K562 (cell line): ENCODE measurements around the gene UBE2G2. TPM values are rescaled to one million over a fixed set of nuclear protein-coding genes. Genes with fewer than 3 reads are reported as not detected.

ENCODE experiments used
- ATAC-seq: fragments of 200-7000 bp; cut with Tn5 transposase; 3 replicates; pipeline ENCODE4 v1.9.1; 2020; ENCODE audit warnings: moderate library complexity
- BruUV-seq: library from RNA; stranded (reverse); fragments of 400-500 nt; replicated peaks from 2 replicates; lab custom pipeline; 2021; lab: Mats Ljungman, UMichigan
- CTCF ChIA-PET: fragments of 300-600 bp; formaldehyde crosslinking; extraction: SDS; loops from one replicate; lab custom pipeline; 2021; ENCODE audit warnings: low intra/inter-chr PET ratio; lab: Yijun Ruan, JAX
- POLR2A ChIA-PET: fragments of 300-600, 350-650 bp; sonication (Branson Sonifier 250); formaldehyde crosslinking; extraction: SDS; loops from one replicate; lab custom pipeline; 2021; ENCODE audit warnings: antibody characterized with exemption, inconsistent platforms; lab: Yijun Ruan, JAX
- DNase-seq, 4 experiments: peaks; one replicate each; pipeline versions ENCODE4 v3.0.0 to v3.0.0-alpha.2; 2011 to 2018; ENCODE audit warnings: low spot score in 3 of 4, mixed read lengths in 3 of 4; ENCODE audit errors: extremely low read depth in 1 of 4
- FAIRE-seq: peaks from 2 replicates; lab custom pipeline; 2011; peaks lifted over from hg19 to GRCh38; lab: Jason Lieb, UNC
- H2AFZ ChIP-seq: 2 replicates; pipeline ENCODE4 v1.6.0; 2011; ENCODE audit warnings: low read depth, low read length, control low read depth, inconsistent platforms
- H3K27ac ChIP-seq: fragments of 200-600 bp; 3 replicates; pipeline ENCODE4 v1.8.0; 2011; ENCODE audit warnings: low read depth, mild to moderate bottlenecking, control low read depth, inconsistent platforms, low read length, moderate library complexity, mixed read lengths; ENCODE audit errors: extremely low read depth
- H3K27me3 ChIP-seq, 2 experiments: fragments of 300-600 bp in 1 of 2; 2 replicates in 1 of 2; 3 replicates in 1 of 2; pipeline versions ENCODE4 v1.6.0 to v1.8.0; 2011; ENCODE audit warnings: inconsistent platforms in 2 of 2, low read length in 2 of 2, mild to moderate bottlenecking in 1 of 2, mixed read lengths in 1 of 2, moderate library complexity in 1 of 2; ENCODE audit not compliant: control insufficient read depth in 2 of 2, insufficient read depth in 2 of 2
- H3K36me3 ChIP-seq: fragments of 300-600 bp; 3 replicates; pipeline ENCODE4 v1.8.0; 2011; ENCODE audit warnings: mild to moderate bottlenecking, low read length, inconsistent platforms; ENCODE audit not compliant: control insufficient read depth, insufficient read depth
- H3K4me1 ChIP-seq, 2 experiments: fragments of 200-600 bp in 1 of 2; replicated peaks in 1 of 2; 2 replicates in 1 of 2; 3 replicates in 1 of 2; pipeline versions ENCODE4 v1.5.1 to v1.8.0; 2011; ENCODE audit warnings: inconsistent platforms in 2 of 2, low read length in 2 of 2, mild to moderate bottlenecking in 1 of 2, mixed read lengths in 1 of 2, moderate library complexity in 1 of 2; ENCODE audit not compliant: control insufficient read depth in 2 of 2, insufficient read depth in 2 of 2
- H3K4me2 ChIP-seq: 2 replicates; pipeline ENCODE4 v1.6.1; 2011; ENCODE audit warnings: low read length, control low read depth, inconsistent platforms, mixed read lengths; ENCODE audit not compliant: insufficient read depth
- H3K4me3 ChIP-seq: fragments of 200-600 bp; sonication (generic), shearing (Covaris generic); 2 replicates; pipeline ENCODE4 v1.5.1; 2016; ENCODE audit warnings: control low read depth, inconsistent platforms
- H3K79me2 ChIP-seq: fragments of 200-600 bp; 3 replicates; pipeline ENCODE4 v1.8.0; 2011; ENCODE audit warnings: low read length, inconsistent platforms; ENCODE audit not compliant: control insufficient read depth, insufficient read depth
- H3K9ac ChIP-seq, 2 experiments: 2 replicates each; pipeline versions ENCODE4 v1.6.0 to v1.6.1; 2011; ENCODE audit warnings: low read depth in 2 of 2, low read length in 2 of 2, control low read depth in 1 of 2, inconsistent platforms in 1 of 2, mild to moderate bottlenecking in 1 of 2, mixed read lengths in 1 of 2; ENCODE audit not compliant: insufficient read depth in 1 of 2
- H3K9me1 ChIP-seq: one replicate; pipeline ENCODE4 v1.6.0; 2011; ENCODE audit warnings: inconsistent platforms, mild to moderate bottlenecking, low read length, moderate library complexity; ENCODE audit not compliant: control insufficient read depth, insufficient read depth
- H3K9me3 ChIP-seq: replicated peaks from 2 replicates; pipeline ENCODE4 v1.5.1; 2011; ENCODE audit warnings: low read depth, low read length, inconsistent platforms; ENCODE audit not compliant: control insufficient read depth, insufficient read depth
- H4K20me1 ChIP-seq: replicated peaks from 2 replicates; pipeline ENCODE4 v1.6.1; 2011; ENCODE audit warnings: low read length, inconsistent platforms, mixed read lengths; ENCODE audit not compliant: control insufficient read depth, insufficient read depth
- CEBPB ChIP-seq: fragments of 450-650 bp; IDR thresholded peaks from 2 replicates; pipeline ENCODE4 v1.6.1; 2016; ENCODE audit warnings: missing genetic modification characterization, missing compliant biosample characterization
- CSDE1 ChIP-seq, 2 experiments: fragments of 450-650 bp; IDR thresholded peaks; 2 replicates each; pipeline ENCODE4 v1.6.1; 2016; ENCODE audit warnings: mild to moderate bottlenecking in 1 of 2
- EP300 ChIP-seq: IDR thresholded peaks from 2 replicates; pipeline ENCODE4 v1.6.1; 2012; ENCODE audit warnings: low read length, improper control_type of control experiment
- FOXA3 ChIP-seq, 2 experiments: fragments of 450-650 bp in 1 of 2; sonication (generic) in 1 of 2; formaldehyde crosslinking; IDR thresholded peaks in 1 of 2; conservative IDR thresholded peaks in 1 of 2; 2 replicates each; pipeline versions ENCODE4 v1.4.0 to v1.8.0; 2020 to 2022; ENCODE audit warnings: mild to moderate bottlenecking in 2 of 2, missing genetic modification reagents in 1 of 2
- GTF2E2 ChIP-seq: fragments of 200-800 bp; sonication (Bioruptor generic); IDR thresholded peaks from 2 replicates; pipeline ENCODE4 v1.6.1; 2016; ENCODE audit warnings: missing genetic modification characterization, missing compliant biosample characterization
- KAT8 ChIP-seq: fragments of 450-650 bp; IDR thresholded peaks from 2 replicates; pipeline ENCODE4 v1.6.1; 2016; ENCODE audit warnings: low read depth, mild to moderate bottlenecking
- MNT ChIP-seq, 2 experiments: fragments of 450-650 bp; conservative IDR thresholded peaks; 2 replicates each; pipeline ENCODE4 v1.6.1; 2017; ENCODE audit warnings: mild to moderate bottlenecking in 2 of 2, moderate library complexity in 2 of 2
- NFRKB ChIP-seq: fragments of 450-650 bp; IDR thresholded peaks from 2 replicates; pipeline ENCODE4 v1.6.1; 2016; ENCODE audit warnings: low read depth
- PBX2 ChIP-seq, 2 experiments: IDR thresholded peaks in 1 of 2; conservative IDR thresholded peaks in 1 of 2; 2 replicates each; pipeline ENCODE4 v1.6.1; 2016; ENCODE audit warnings: low read depth in 2 of 2, mild to moderate bottlenecking in 1 of 2, missing compliant biosample characterization in 1 of 2, missing genetic modification characterization in 1 of 2, moderate library complexity in 1 of 2
- SNAPC5 ChIP-seq: fragments of 250-450 bp; sonication (Bioruptor Pico); IDR thresholded peaks from 2 replicates; pipeline ENCODE4 v1.8.0; 2021; ENCODE audit warnings: moderate library complexity, mild to moderate bottlenecking, inconsistent platforms
- TCFL5 ChIP-seq: fragments of 250-450 bp; sonication (Bioruptor Pico); conservative IDR thresholded peaks from 2 replicates; pipeline ENCODE4 v1.6.1; 2021; ENCODE audit warnings: mild to moderate bottlenecking, moderate library complexity, matching md5 sums
- ZNF586 ChIP-seq: fragments of 450-650 bp; formaldehyde crosslinking; conservative IDR thresholded peaks from 2 replicates; pipeline ENCODE4 v1.4.0; 2020; ENCODE audit warnings: mild to moderate bottlenecking, moderate library complexity
- WGBS: fragments of 100-300 bp; shearing (Covaris generic); methylation state at CpG from one replicate; pipeline ENCODE4 v1.1.6; 2016; ENCODE audit warnings: low coverage, mixed read lengths; ENCODE audit not compliant: insufficient coverage; ENCODE audit errors: missing lambda C conversion rate; 5-methylcytosine and 5-hydroxymethylcytosine counted together
- in situ Hi-C: fragments of 300-500 bp; cut with MboI; formaldehyde crosslinking; loops from 4 replicates; pipeline ENCODE4 v1.15.0; 2018; ENCODE audit warnings: inconsistent platforms, mixed read lengths
- intact Hi-C: fragments of 100-400 bp; cut with micrococcal nuclease; formaldehyde crosslinking; loops from 2 replicates; pipeline ENCODE4 v1.14.2; 2022
- polyA plus RNA-seq, 8 experiments: library from polyadenylated mRNA; depleted of rRNA in 4 of 8; stranded (reverse) in 5 of 8; unstranded in 3 of 8; fragments of >200 nt; fragmentation: Nextera tagmentation in 2 of 8; fragmentation: Illumina TruSeq in 1 of 8; extraction: Ambion mirVana in 2 of 8; extraction: Trizol in 1 of 8; gene quantifications; 2 replicates each; pipeline versions ENCODE4 v1.2.1 to v1.2.3, GENCODE V29; 2011 to 2014; ENCODE audit warnings: inconsistent platforms in 1 of 8, missing spikeins in 1 of 8
- total RNA-seq, 7 experiments: library from RNA; depleted of rRNA in 6 of 7; stranded (reverse); fragments of >200 nt in 6 of 7; fragmentation: Illumina TruSeq in 2 of 7; extraction: Trizol in 2 of 7; gene quantifications; 2 replicates each; pipeline versions ENCODE4 v1.2.1 to v1.2.3, GENCODE V29; 2011 to 2021; ENCODE audit warnings: low replicate concordance in 1 of 7

UBE2G2 gene
- total and polyA plus RNA-seq, 9 of the 15 experiments (the other 6 are each of a cell fraction or from before 2014, with no cell fraction given): 47.5 to 225 (median 140) TPM

- Histone ChIP-seq H3K9me1 (no peaks in the 10 kb centered on the region), H3K4me1 (peaks cover 10 to 20% of the 10 kb centered on the region in 2 experiments; a peak in 4 of 5 replicates), H3K9me3 (no peaks in the 10 kb centered on the region), H4K20me1 (peaks cover 8% of the 10 kb centered on the region; the same call in 1 of the 2 replicates)
- BruUV-seq: no TSS peak
- FAIRE-seq: no peak
- 3% methylated on average over 6 of the region's 6 CpGs for WGBS
- no peak for TF ChIP-seq SNAPC5 (CRISPR knock-in tag)
- TF ChIP-seq NFRKB: no peak
- TF ChIP-seq FOXA3 (CRISPR knock-in tag; conservative IDR thresholded peaks at IDR 0.05 in 1 of 2, IDR thresholded peaks at IDR 0.05 in 1 of 2): no peak
- TF ChIP-seq MNT (conservative IDR thresholded peaks at IDR 0.05): no peak
- TF ChIP-seq KAT8: no peak
- TF ChIP-seq PBX2 (CRISPR knock-in tag; IDR thresholded peaks at IDR 0.05; ENCODE audit: low read depth): no peak
- no peak for TF ChIP-seq PBX2 (tag; conservative IDR thresholded peaks at IDR 0.05; ENCODE audit: low read depth)
- TF ChIP-seq CEBPB (tag): no peak
- no peak for TF ChIP-seq CSDE1 (IDR thresholded peaks at IDR 0.05)
- TF ChIP-seq EP300: no peak
- TF ChIP-seq GTF2E2 (tag): no peak
- TF ChIP-seq ZNF586 (CRISPR knock-in tag): no peak
- no peak for TF ChIP-seq TCFL5 (CRISPR knock-in tag)
- TF ChIP-seq, all 486 proteins: peak for 0
- H3K36me3 ChIP-seq: no peaks in the 10 kb centered on the region
- DNase-seq (no peak), ATAC-seq (no peak)
- no peak overlapping the region for H3K4me3 ChIP-seq
- ChIA-PET CTCF (no interaction called here), POLR2A (interaction anchor here (0.6 to 1.4 kb wide), 4 partner anchors 16 to 312 kb away, joined by 3 to 5 read pairs (median 3); no protein-coding TSS in a partner anchor)
- peaks cover 72 to 87% of the 10 kb centered on the region in 2 experiments; a peak in 4 of 5 replicates for H3K27me3 ChIP-seq
- H3K4me2 ChIP-seq: no peak overlapping the region
- H3K79me2 ChIP-seq: no peaks in the 10 kb centered on the region
- in situ Hi-C loops (no loop called here), intact Hi-C loops (no loop called here)
- H3K27ac ChIP-seq: no peak overlapping the region
- no peak overlapping the region for H2AFZ ChIP-seq
- H3K9ac ChIP-seq: no peak overlapping the region
These were observed 74.8 kb downstream of the UBE2G2 start for GRCh38 chr21:44726826-44727225.
